Liver (tissue), 3 donors: Measurements from ENCODE around the gene STK11IP.
A peak's percentile ranks its signal among the peaks of the same experiment; 100 is the strongest.

Experiments used
- EGR1 ChIP-seq, 2 donors: IDR thresholded peaks; 2 replicates each; pipeline ENCODE4 v1.6.1; 2016 to 2018; ENCODE audit warnings: antibody characterized with exemption in 2 of 2, low read depth in 2 of 2
- GABPA ChIP-seq, 2 donors: IDR thresholded peaks in 1 of 2; conservative IDR thresholded peaks in 1 of 2; 2 replicates each; pipeline ENCODE4 v1.6.1; 2016; ENCODE audit warnings: antibody characterized with exemption in 2 of 2, mild to moderate bottlenecking in 1 of 2, moderate library complexity in 1 of 2
- JUND ChIP-seq, 2 donors: IDR thresholded peaks; 2 replicates each; pipeline ENCODE4 v1.6.1; 2016; ENCODE audit warnings: antibody characterized with exemption in 2 of 2
- RAD21 ChIP-seq, 2 donors: IDR thresholded peaks; 2 replicates each; pipeline ENCODE4 v1.6.1; 2016; ENCODE audit warnings: antibody characterized with exemption in 2 of 2, mild to moderate bottlenecking in 2 of 2
- SP1 ChIP-seq: IDR thresholded peaks from 2 replicates; pipeline ENCODE4 v1.6.1; 2018; ENCODE audit warnings: antibody characterized with exemption, mild to moderate bottlenecking
- TAF1 ChIP-seq: conservative IDR thresholded peaks from 2 replicates; pipeline ENCODE4 v1.6.1; 2016; ENCODE audit warnings: antibody characterized with exemption, mild to moderate bottlenecking
- YY1 ChIP-seq: IDR thresholded peaks from 2 replicates; pipeline ENCODE4 v1.6.1; 2016; ENCODE audit warnings: antibody characterized with exemption, mild to moderate bottlenecking
- TF ChIP-seq, protein P1 (sequence below): fragments of 150-350 bp; IDR thresholded peaks from 2 replicates; pipeline ENCODE4 v1.5.1; 2017; ENCODE audit warnings: improper control_type of control experiment, low read depth, low read length; ENCODE audit not compliant: missing input control
- TF ChIP-seq, protein P2 (sequence below): IDR thresholded peaks from 2 replicates; pipeline ENCODE4 v1.6.1; 2016; ENCODE audit warnings: antibody characterized with exemption
- TF ChIP-seq, protein P3 (sequence below): IDR thresholded peaks from 2 replicates; pipeline ENCODE4 v1.6.1; 2016; ENCODE audit warnings: antibody characterized with exemption, mild to moderate bottlenecking
- TF ChIP-seq, protein P4 (sequence below): IDR thresholded peaks from 2 replicates; pipeline ENCODE4 v1.6.1; 2016; ENCODE audit warnings: antibody characterized with exemption
- TF ChIP-seq, protein P5 (sequence below): IDR thresholded peaks from 2 replicates; pipeline ENCODE4 v1.6.1; 2016; ENCODE audit warnings: antibody characterized with exemption
- donor health status: healthy.
- donor health status: healthy.

DNA sequence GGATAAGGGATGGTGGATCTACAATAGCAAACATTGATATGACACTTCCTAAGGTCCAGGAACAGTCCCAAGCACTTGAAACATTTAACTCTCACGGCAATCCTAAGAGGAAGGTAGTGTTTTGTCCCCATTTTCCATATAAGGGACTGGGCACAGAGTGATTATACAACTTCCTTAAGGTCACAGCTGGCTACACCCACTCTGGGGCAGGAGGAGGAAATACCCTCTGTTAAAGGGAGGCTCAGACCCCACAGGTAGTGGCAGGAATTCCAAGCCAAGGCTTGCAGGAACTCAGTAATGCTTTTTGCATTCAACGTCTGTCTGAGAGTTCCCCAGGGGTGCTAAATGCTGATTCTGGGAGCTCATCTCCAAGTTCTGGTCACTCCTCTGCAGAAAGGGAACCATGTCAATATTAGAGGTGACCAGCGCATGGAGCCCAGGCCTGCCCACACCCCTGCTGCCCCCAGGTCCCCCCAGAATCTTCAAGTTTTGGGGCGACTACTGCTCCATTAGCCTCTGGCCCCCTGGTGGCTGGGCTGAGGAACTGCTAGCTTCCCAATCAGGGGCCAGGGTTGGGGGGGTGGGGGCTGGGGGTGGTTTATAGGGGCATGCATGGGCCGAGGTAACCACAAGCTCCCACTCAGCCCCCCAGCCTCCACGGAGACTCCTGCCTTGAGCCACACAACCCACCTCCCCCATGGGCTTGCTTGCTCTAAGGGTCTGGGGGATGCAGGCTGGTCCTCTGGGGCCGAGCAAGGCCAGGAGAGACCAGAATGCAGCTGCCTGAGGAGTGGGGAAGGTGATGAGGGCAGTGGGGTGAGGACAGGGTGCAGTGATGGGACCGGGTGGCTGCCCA lies 37.4 kb upstream of the STK11IP start:
- TF ChIP-seq, protein P1, sequence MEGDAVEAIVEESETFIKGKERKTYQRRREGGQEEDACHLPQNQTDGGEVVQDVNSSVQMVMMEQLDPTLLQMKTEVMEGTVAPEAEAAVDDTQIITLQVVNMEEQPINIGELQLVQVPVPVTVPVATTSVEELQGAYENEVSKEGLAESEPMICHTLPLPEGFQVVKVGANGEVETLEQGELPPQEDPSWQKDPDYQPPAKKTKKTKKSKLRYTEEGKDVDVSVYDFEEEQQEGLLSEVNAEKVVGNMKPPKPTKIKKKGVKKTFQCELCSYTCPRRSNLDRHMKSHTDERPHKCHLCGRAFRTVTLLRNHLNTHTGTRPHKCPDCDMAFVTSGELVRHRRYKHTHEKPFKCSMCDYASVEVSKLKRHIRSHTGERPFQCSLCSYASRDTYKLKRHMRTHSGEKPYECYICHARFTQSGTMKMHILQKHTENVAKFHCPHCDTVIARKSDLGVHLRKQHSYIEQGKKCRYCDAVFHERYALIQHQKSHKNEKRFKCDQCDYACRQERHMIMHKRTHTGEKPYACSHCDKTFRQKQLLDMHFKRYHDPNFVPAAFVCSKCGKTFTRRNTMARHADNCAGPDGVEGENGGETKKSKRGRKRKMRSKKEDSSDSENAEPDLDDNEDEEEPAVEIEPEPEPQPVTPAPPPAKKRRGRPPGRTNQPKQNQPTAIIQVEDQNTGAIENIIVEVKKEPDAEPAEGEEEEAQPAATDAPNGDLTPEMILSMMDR: peak; percentile 32
- TF ChIP-seq RAD21 (IDR thresholded peaks at IDR 0.05) (no peak), SP1 (no peak), GABPA (IDR thresholded peaks at IDR 0.05 in 1 of 2, conservative IDR thresholded peaks at IDR 0.05 in 1 of 2) (no peak), EGR1 (IDR thresholded peaks at IDR 0.05; ENCODE audit: low read depth in 2 of 2) (no peak), TAF1 (no peak), YY1 (no peak), JUND (IDR thresholded peaks at IDR 0.05) (no peak)
- TF ChIP-seq, protein P2, sequence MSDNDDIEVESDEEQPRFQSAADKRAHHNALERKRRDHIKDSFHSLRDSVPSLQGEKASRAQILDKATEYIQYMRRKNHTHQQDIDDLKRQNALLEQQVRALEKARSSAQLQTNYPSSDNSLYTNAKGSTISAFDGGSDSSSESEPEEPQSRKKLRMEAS: no peak
- TF ChIP-seq, protein P3, sequence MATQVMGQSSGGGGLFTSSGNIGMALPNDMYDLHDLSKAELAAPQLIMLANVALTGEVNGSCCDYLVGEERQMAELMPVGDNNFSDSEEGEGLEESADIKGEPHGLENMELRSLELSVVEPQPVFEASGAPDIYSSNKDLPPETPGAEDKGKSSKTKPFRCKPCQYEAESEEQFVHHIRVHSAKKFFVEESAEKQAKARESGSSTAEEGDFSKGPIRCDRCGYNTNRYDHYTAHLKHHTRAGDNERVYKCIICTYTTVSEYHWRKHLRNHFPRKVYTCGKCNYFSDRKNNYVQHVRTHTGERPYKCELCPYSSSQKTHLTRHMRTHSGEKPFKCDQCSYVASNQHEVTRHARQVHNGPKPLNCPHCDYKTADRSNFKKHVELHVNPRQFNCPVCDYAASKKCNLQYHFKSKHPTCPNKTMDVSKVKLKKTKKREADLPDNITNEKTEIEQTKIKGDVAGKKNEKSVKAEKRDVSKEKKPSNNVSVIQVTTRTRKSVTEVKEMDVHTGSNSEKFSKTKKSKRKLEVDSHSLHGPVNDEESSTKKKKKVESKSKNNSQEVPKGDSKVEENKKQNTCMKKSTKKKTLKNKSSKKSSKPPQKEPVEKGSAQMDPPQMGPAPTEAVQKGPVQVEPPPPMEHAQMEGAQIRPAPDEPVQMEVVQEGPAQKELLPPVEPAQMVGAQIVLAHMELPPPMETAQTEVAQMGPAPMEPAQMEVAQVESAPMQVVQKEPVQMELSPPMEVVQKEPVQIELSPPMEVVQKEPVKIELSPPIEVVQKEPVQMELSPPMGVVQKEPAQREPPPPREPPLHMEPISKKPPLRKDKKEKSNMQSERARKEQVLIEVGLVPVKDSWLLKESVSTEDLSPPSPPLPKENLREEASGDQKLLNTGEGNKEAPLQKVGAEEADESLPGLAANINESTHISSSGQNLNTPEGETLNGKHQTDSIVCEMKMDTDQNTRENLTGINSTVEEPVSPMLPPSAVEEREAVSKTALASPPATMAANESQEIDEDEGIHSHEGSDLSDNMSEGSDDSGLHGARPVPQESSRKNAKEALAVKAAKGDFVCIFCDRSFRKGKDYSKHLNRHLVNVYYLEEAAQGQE: no peak
- TF ChIP-seq, protein P4, sequence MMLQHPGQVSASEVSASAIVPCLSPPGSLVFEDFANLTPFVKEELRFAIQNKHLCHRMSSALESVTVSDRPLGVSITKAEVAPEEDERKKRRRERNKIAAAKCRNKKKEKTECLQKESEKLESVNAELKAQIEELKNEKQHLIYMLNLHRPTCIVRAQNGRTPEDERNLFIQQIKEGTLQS: no peak
- TF ChIP-seq, protein P5, sequence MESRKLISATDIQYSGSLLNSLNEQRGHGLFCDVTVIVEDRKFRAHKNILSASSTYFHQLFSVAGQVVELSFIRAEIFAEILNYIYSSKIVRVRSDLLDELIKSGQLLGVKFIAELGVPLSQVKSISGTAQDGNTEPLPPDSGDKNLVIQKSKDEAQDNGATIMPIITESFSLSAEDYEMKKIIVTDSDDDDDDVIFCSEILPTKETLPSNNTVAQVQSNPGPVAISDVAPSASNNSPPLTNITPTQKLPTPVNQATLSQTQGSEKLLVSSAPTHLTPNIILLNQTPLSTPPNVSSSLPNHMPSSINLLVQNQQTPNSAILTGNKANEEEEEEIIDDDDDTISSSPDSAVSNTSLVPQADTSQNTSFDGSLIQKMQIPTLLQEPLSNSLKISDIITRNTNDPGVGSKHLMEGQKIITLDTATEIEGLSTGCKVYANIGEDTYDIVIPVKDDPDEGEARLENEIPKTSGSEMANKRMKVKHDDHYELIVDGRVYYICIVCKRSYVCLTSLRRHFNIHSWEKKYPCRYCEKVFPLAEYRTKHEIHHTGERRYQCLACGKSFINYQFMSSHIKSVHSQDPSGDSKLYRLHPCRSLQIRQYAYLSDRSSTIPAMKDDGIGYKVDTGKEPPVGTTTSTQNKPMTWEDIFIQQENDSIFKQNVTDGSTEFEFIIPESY: no peak
